Effector memory CD8-positive, alpha-beta T cell (primary cell): Measurements from ENCODE around the gene POPDC2.

Source experiments
- ATAC-seq: fragments of 150-1000 bp; cut with Tn5 transposase; replicated peaks from 2 replicates; pipeline ENCODE4 v1.10.0; 2021; ENCODE audit warnings: mild to moderate bottlenecking, moderate library complexity
- DNase-seq, 3 experiments: peaks; one replicate each; pipeline ENCODE4 v3.0.0; 2021
- H3K27ac Mint-ChIP-seq, 2 donors: one replicate each; pipeline ENCODE4 v1.8.0; 2022; ENCODE audit warnings: mild to moderate bottlenecking in 2 of 2, mixed read lengths in 2 of 2, moderate library complexity in 2 of 2
- H3K27me3 Mint-ChIP-seq, 2 donors: one replicate each; pipeline ENCODE4 v1.8.0; 2022; ENCODE audit warnings: mixed read lengths in 2 of 2
- H3K36me3 Mint-ChIP-seq: one replicate; pipeline ENCODE4 v1.8.0; 2022; ENCODE audit warnings: mild to moderate bottlenecking, moderate library complexity, mixed read lengths; ENCODE audit not compliant: insufficient read depth
- H3K4me1 Mint-ChIP-seq, 2 donors: one replicate each; pipeline ENCODE4 v1.8.0; 2022; ENCODE audit warnings: low read depth in 2 of 2, mixed read lengths in 2 of 2
- H3K4me3 Mint-ChIP-seq, 2 donors: one replicate each; pipeline ENCODE4 v1.8.0; 2022; ENCODE audit warnings: mild to moderate bottlenecking in 2 of 2, mixed read lengths in 2 of 2, moderate library complexity in 2 of 2
- H3K9me3 Mint-ChIP-seq, 2 donors: one replicate each; pipeline ENCODE4 v1.8.0; 2022; ENCODE audit warnings: mixed read lengths in 2 of 2

The POPDC2 gene

DNA sequence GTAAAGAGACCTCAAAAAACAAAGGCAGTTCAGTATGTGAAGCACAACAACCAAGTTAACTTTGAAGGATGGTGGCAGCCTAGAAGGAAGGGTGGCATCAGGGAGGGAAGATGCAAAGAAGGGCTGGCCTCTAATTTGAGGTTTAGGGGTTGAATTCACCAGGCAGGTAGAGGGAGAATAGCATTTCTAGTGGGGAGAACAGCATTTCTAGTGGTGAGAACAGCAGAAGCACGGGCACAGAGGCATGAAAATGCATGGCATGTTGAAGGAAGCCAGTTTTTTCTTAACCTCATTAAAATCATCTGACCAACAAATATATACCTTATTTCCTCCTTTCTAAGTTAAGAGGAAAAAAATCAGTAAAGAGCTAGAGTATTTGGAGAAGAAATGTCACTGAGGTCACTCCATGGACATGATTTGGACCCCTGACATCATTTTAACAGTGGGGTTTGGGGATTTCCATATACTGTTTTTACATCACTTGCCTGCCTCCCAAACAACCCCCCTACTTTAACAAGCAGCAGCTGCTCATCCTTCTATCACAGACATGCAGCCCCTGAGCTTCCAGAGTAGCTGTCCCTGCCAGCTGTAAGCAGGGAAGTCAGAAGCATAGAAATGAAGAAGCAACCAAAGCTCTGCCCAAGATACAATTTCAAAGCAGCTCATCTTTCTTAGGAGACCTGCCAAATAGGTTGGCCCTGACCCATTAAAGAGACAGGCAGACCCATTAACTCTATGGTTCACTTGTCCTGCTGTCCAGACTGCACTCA, 2.4 kb upstream of the POPDC2 start:
- H3K9me3 Mint-ChIP-seq: no peaks in the 10 kb centered on the region
- DNase-seq (no peak), ATAC-seq (no peak)
- H3K27me3 Mint-ChIP-seq: no peaks in the 10 kb centered on the region
- H3K4me3 Mint-ChIP-seq: no peak overlapping the region
- no peaks in the 10 kb centered on the region for H3K4me1 Mint-ChIP-seq
- H3K27ac Mint-ChIP-seq: peak overlapping the region; percentile 23 to 50
- H3K36me3 Mint-ChIP-seq: peaks cover 3% of the 10 kb centered on the region

DNA sequence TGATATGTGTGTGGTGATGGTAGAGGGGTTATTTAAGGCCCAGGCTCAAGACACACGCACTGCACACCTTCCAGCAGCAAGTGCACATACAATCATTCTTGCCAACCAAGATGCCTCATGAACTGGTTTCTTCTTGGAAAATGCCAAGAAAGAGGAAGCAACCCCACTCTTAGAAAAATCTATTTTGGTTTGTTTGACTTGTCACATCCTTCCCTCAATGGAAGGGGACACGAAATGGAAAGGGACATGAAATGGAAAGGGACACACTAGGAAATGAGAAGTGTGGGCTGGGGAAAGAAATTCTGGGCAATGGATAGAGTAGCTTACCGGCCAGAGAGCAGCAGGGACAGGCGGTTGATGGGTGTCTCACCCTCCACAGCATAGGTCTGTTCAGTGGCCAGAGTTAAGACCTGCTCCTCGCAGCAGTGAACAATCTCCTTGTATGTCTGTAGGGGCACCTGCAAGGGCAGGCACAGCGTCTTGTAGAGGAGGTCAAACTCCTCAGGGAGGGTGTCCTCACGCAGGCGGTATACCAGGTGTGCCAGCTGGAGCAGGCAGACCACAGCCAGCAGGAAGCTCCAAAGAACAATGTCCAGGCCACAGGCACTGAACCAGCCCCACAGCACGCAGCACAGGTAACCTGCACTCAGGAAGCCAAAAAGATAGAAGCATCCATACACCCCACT, 640 bp downstream of the POPDC2 start:
- H3K4me3 Mint-ChIP-seq: no peak overlapping the region
- ATAC-seq (no peak), DNase-seq (no peak)
- no peaks in the 10 kb centered on the region for H3K4me1 Mint-ChIP-seq
- H3K9me3 Mint-ChIP-seq: no peaks in the 10 kb centered on the region
- no peak overlapping the region for H3K27ac Mint-ChIP-seq
- H3K27me3 Mint-ChIP-seq: no peaks in the 10 kb centered on the region
- H3K36me3 Mint-ChIP-seq: no peaks in the 10 kb centered on the region

DNA sequence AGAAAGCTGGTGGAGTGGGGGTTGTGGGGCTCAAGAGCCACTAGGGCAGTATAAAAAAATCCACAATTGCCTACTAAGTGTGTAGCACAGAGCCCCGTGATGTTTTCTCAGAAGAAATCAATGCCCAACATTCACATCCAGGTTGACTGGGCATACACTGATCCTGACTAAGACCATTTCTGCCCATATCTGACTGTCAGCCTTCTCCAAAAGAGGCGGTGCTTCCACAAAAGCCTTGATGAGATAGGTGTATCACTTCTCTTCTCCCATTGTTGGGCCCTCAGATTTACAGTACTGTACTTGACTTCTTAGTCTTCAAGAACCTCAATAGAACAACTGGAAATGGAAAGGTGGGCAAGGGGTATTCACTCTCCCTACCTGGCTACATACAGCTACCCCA, 1.4 kb downstream of the POPDC2 start:
- DNase-seq: no peak
- no peak for ATAC-seq
- no peaks in the 10 kb centered on the region for H3K9me3 Mint-ChIP-seq
- no peak overlapping the region for H3K4me3 Mint-ChIP-seq
- H3K36me3 Mint-ChIP-seq: no peaks in the 10 kb centered on the region
- H3K27ac Mint-ChIP-seq: no peak overlapping the region
- no peaks in the 10 kb centered on the region for H3K4me1 Mint-ChIP-seq
- no peaks in the 10 kb centered on the region for H3K27me3 Mint-ChIP-seq

DNA sequence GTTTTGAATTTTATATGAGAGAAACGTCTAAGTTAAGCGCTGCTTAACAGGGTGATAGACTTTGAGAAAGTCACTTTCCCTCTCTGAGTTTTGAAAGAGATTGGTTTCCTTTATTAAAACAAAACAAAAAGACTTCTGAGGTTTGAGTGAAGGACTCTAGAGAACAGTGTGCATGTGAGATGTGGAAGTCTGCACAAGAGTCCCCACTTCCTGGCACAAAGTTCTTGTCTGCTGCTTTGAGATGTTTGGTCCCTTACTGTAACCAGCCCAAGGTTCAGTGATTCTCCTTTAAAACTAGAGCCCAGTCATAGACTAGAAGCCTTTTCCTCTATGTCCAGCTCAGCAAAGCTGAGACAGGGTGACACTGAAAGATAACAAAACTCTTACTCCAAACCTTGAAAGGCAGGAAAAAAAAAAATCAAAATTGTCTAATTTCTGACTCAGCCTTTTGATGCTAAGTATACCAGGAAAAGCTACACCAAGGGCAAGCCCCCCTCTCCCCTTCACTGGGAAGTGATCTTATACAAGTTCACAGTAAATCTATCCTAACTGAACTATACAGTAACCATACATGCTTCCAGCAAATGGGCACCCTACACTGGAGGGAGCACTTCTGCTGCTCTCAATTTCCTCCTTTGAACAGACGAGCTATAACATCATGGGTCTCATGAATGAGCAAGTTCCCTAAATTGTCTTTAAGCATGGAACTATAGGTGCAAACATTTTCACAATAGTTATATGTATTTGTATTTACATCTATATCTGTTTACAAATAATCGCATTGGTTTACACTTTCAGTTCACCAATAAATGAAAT, 2.3 kb downstream of the POPDC2 start:
- Mint-ChIP-seq H3K4me3 (no peak overlapping the region), H3K27me3 (no peaks in the 10 kb centered on the region), H3K27ac (no peak overlapping the region), H3K4me1 (no peaks in the 10 kb centered on the region), H3K36me3 (no peaks in the 10 kb centered on the region), H3K9me3 (no peaks in the 10 kb centered on the region)
- DNase-seq (no peak), ATAC-seq (no peak)

DNA sequence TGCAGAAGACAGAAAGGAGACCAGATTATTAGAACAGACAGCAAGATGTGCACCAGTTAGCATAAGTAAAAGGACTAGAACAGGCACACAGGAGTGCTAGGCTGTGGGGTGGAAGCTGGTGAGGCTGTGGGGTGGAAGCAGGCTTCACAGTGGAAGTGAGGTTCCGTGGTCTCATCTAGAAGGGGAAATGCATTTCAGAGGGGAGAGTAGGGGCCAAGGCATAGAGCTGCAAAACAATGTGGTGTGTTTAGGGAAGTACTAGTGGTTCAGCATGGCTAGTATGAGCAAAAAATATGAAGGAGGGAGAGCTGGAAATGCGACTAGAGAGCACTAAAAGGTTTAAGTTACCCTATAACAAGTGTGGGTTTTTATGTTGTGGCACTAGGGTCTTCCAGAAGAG, 6.5 kb downstream of the POPDC2 start:
- no peak overlapping the region for H3K4me3 Mint-ChIP-seq
- no peak for ATAC-seq
- peaks cover 3% of the 10 kb centered on the region for H3K36me3 Mint-ChIP-seq
- DNase-seq: no peak
- no peaks in the 10 kb centered on the region for H3K27me3 Mint-ChIP-seq
- no peak overlapping the region for H3K27ac Mint-ChIP-seq
- H3K4me1 Mint-ChIP-seq: no peaks in the 10 kb centered on the region
- H3K9me3 Mint-ChIP-seq: no peaks in the 10 kb centered on the region

DNA sequence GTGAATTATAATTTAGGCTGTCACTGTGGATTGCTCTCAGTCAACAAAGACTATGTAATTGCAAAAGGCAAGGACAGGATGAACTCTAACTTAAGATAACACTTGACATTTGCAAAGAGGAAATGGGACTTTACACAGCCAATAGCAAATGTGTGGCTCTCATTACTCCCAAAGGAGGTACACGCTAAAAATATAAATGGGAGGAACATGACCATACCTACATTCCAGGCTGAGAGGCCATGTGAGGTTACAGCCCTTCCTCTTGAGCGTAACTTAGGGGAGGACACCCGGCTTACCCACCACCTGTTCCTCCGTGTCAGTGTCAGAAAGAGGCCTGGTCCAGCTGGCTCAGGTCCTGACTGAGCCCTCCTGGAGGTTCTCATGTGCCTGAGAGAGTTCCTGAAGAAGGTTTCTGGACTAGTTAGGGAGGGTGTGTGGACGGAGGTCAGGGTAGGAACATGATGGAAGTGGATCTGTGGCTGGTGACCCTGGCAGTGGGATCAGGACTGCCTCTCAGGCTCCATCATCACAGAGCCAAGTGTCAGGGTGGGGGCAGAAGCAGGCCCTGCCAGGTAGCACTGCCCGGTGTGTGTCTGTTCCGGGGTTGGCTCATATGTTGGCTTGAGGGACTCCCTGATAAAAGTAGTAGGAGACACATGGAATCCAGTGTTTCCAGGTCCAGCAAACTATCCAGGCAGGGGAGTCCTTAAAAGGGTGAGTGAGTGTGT, 7.9 kb downstream of the POPDC2 start:
- DNase-seq (no peak), ATAC-seq (no peak)
- Mint-ChIP-seq H3K27ac (no peak overlapping the region), H3K27me3 (no peaks in the 10 kb centered on the region), H3K9me3 (no peaks in the 10 kb centered on the region), H3K4me1 (no peaks in the 10 kb centered on the region), H3K4me3 (no peak overlapping the region), H3K36me3 (peaks cover 3% of the 10 kb centered on the region)

DNA sequence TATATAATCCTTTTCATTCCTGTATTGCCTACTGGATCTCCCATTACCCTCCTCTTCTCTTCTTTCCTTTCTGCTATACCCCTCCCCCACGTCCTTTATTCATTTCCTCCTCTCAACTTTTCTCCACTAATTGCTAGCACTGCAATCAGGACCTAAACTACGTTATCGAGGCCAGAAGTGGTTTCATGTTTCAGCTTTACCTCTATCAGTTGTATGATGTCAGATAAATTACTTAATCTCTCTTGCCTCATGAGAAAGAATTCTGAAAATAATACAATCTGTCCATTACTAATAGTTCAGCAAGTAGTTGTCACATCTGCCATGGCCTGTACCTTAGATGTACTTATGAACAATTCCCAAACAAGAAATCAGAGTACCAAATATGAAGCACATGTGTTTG, 10.6 kb downstream of the POPDC2 start:
- ATAC-seq (no peak), DNase-seq (no peak)
- peaks cover 7% of the 10 kb centered on the region for H3K36me3 Mint-ChIP-seq
- no peaks in the 10 kb centered on the region for H3K27me3 Mint-ChIP-seq
- H3K27ac Mint-ChIP-seq: no peak overlapping the region
- H3K4me3 Mint-ChIP-seq: no peak overlapping the region
- H3K9me3 Mint-ChIP-seq: no peaks in the 10 kb centered on the region
- no peaks in the 10 kb centered on the region for H3K4me1 Mint-ChIP-seq

DNA sequence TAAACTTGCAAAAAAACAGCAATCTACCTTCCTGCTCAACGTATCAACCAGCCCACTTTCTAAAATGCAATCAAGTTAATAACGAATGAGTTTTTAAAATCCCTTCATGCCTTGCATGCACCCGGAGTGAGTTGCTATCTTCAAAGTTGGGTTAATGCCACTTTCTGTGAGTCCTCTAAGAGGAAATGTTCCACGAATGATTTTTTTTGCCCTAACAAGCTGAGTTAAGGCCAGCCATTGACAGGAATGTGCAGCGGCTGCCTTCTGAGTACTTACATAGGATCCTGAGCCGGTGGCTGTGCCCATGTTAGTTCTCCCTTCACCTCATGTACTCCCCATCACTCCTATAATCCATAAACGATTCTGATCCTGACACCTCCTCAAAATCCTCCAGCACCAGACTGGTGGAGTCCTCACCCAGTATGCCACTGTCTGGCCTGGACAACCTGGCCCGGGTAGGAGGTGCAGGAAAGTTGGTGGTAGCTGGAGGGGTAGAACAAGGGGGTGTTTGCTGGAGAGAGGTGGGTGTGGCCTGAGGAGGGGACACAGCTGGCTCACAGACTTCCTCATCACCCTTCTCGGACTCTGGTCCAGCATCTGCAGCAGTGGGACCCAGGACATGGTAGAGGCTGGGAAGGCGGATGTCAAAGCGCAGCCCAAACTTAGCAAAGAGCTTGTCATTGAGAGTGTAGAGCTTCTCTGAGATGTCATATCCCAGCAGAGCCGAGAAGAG, 12.4 kb downstream of the POPDC2 start:
- no peak for DNase-seq
- Mint-ChIP-seq H3K4me3 (no peak overlapping the region), H3K27ac (no peak overlapping the region), H3K27me3 (no peaks in the 10 kb centered on the region), H3K4me1 (no peaks in the 10 kb centered on the region), H3K9me3 (no peaks in the 10 kb centered on the region), H3K36me3 (peaks cover 7% of the 10 kb centered on the region)
- ATAC-seq: no peak

DNA sequence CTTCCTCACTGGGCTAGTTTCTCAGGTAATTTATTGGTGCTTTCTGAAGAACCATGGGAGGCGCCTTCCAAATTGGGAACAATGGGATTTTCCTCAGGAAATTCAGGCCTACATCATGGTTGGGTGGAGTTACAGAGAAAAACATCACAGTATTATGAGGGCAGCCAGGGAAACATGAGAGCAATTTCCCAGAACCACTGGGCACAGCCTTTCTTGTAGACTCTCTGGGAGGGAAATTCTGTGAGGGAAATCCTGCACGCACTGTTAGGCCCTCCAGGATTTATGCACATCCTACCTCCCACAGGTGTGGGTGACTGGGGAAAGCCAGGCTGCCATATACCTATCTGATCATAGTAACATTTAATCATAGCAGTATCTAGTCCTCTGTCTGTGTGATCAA, 13.2 kb downstream of the POPDC2 start:
- Mint-ChIP-seq H3K27me3 (no peaks in the 10 kb centered on the region), H3K9me3 (no peaks in the 10 kb centered on the region), H3K36me3 (peaks cover 3% of the 10 kb centered on the region), H3K4me1 (no peaks in the 10 kb centered on the region), H3K27ac (no peak overlapping the region), H3K4me3 (no peak overlapping the region)
- ATAC-seq: no peak
- no peak for DNase-seq

DNA sequence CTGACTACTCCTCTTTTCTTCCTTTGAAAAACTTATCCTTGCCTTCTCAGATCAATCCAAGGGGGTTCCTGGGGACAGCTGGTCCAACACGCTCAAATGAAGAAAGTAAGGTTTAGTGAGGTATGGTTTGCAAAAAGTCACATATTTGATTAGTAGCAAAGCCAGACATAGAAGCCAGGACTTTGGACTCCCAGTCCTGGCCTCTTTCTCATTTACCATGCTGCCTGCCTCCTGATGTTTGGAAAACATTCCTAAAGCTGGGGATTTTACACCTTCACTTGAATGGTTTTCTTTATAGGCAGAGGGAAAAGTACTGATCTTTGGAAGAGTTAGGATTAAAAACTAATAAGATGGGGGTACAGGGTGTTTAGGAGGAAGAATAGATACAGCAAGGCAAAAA, 14.6 kb downstream of the POPDC2 start:
- DNase-seq: no peak
- Mint-ChIP-seq H3K27ac (no peak overlapping the region), H3K27me3 (no peaks in the 10 kb centered on the region), H3K36me3 (peaks cover 3% of the 10 kb centered on the region), H3K4me3 (no peak overlapping the region), H3K4me1 (no peaks in the 10 kb centered on the region), H3K9me3 (no peaks in the 10 kb centered on the region)
- ATAC-seq: no peak

DNA sequence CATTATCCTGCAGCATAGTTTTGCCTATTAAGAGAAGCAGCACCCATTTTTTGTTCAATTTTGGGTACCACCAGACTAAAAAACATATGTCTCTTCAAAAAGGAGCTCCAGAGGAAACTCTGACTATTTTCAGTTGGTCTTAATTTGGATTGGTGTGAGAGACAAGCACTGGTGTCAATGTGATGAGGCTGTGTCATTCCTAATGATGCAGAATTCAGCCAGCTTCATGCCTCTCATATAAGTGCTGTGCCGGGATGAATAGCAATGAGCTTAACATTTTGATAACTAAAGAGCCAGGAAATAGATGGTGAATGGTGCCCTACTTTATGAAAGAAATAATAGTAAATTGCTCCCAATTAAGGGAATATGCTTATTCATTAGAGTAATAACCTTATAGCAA, 15.9 kb downstream of the POPDC2 start:
- H3K36me3 Mint-ChIP-seq: peaks cover 3% of the 10 kb centered on the region
- no peak overlapping the region for H3K4me3 Mint-ChIP-seq
- DNase-seq (no peak), ATAC-seq (no peak)
- no peaks in the 10 kb centered on the region for H3K9me3 Mint-ChIP-seq
- H3K4me1 Mint-ChIP-seq: no peaks in the 10 kb centered on the region
- H3K27ac Mint-ChIP-seq: no peak overlapping the region
- H3K27me3 Mint-ChIP-seq: no peaks in the 10 kb centered on the region

DNA sequence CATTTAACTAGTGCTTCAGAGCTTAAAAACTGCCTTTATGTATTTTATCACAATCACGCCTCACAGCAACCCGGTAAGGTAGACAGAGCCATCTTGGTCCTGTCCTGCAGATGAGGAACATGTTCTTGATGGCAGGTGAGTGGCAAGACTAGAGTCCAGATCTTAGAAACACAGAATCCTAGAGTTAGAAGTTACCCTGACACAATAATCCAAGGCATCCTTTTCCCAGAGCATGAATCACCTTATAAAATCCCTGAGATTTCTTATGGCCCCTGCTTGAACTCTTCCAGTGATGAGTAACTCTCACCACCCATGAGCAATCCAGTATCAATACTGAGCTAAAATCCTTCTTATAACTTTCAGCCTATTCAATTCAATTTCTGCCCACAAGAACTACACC, 16.9 kb downstream of the POPDC2 start:
- H3K9me3 Mint-ChIP-seq: no peaks in the 10 kb centered on the region
- DNase-seq (no peak), ATAC-seq (no peak)
- H3K27ac Mint-ChIP-seq: peak overlapping the region in 1 of 2 donors; percentile 65
- no peaks in the 10 kb centered on the region for H3K27me3 Mint-ChIP-seq
- H3K4me1 Mint-ChIP-seq: peaks cover 3 to 5% of the 10 kb centered on the region in 2 donors
- H3K36me3 Mint-ChIP-seq: peaks cover 3% of the 10 kb centered on the region
- no peak overlapping the region for H3K4me3 Mint-ChIP-seq
